ENCODE measurements around the gene NEK3.
"Not testable (repeated sequence)": the region's sequence is repeated elsewhere in the genome, so short reads cannot be mapped to it uniquely, and the experiment has no call there.

Gene NEK3

GRCh38 chr13:52118095-52118494, 41.3 kb downstream of the NEK3 start:
- no peak for DNase-seq (ENCODE audit: low read depth)

- DNase-seq (ENCODE audit: low read depth), result no peak
Observed at GRCh38 chr13:52112591-52112990, 46.8 kb downstream of the NEK3 start.

- DNase-seq (ENCODE audit: low read depth), result no peak
Observed at GRCh38 chr13:52109116-52109670, 50.2 kb downstream of the NEK3 start.

- DNase-seq (ENCODE audit: low read depth), result no peak
Observed at GRCh38 chr13:52105841-52106240, 53.6 kb downstream of the NEK3 start.

- no peak for DNase-seq (ENCODE audit: low read depth)
Observed at GRCh38 chr13:52104624-52105023, 54.8 kb downstream of the NEK3 start.

GRCh38 chr13:52103386-52103785, 56.0 kb downstream of the NEK3 start:
- DNase-seq (ENCODE audit: low read depth), result no peak

- DNase-seq (ENCODE audit: low read depth), result not testable (repeated sequence)
Observed at GRCh38 chr13:52102423-52102822, 57.0 kb downstream of the NEK3 start.

- DNase-seq (ENCODE audit: low read depth), result no peak
Observed at GRCh38 chr13:52097197-52097596, 62.2 kb downstream of the NEK3 start.

- no peak for DNase-seq (ENCODE audit: low read depth)
Observed at GRCh38 chr13:52096748-52097147, 62.6 kb downstream of the NEK3 start.

GRCh38 chr13:52096062-52096461, 63.3 kb downstream of the NEK3 start:
- no peak for DNase-seq (ENCODE audit: low read depth)

GRCh38 chr13:52092087-52092486, 67.3 kb downstream of the NEK3 start:
- no peak for DNase-seq (ENCODE audit: low read depth)

- DNase-seq (ENCODE audit: low read depth), result no peak
Observed at GRCh38 chr13:52091473-52091872, 67.9 kb downstream of the NEK3 start.

GRCh38 chr13:52085421-52085820, 74.0 kb downstream of the NEK3 start:
- DNase-seq (ENCODE audit: low read depth), result no peak

GRCh38 chr13:52084981-52085380, 74.4 kb downstream of the NEK3 start:
- not testable (repeated sequence) for DNase-seq (ENCODE audit: low read depth)
